CD4-positive, alpha-beta T cell treated with Interleukin-17A for 4 hours (primary cell): ENCODE results near the gene DLG2.

Source experiments
- DNase-seq: peaks from one replicate; pipeline ENCODE4 v3.0.0-alpha.2; 2020; ENCODE audit warnings: mixed read lengths

DLG2 gene

GRCh38 chr11:85541683-85542082, 85.5 kb downstream of the DLG2 start:
- no peak for DNase-seq

- DNase-seq: no peak
These were observed 86.4 kb downstream of the DLG2 start for GRCh38 chr11:85540635-85541205.

- no peak for DNase-seq
These were observed 87.0 kb downstream of the DLG2 start for GRCh38 chr11:85540181-85540580.

GRCh38 chr11:85539740-85540139, 87.4 kb downstream of the DLG2 start:
- DNase-seq: no peak

- DNase-seq: no peak
These were observed 88.0 kb downstream of the DLG2 start for GRCh38 chr11:85539029-85539689.

GRCh38 chr11:85536438-85536837, 90.7 kb downstream of the DLG2 start:
- no peak for DNase-seq

GRCh38 chr11:85534806-85535205, 92.3 kb downstream of the DLG2 start:
- no peak for DNase-seq

GRCh38 chr11:85531191-85531897, 95.8 kb downstream of the DLG2 start:
- DNase-seq: no peak

GRCh38 chr11:85530634-85531033, 96.5 kb downstream of the DLG2 start:
- no peak for DNase-seq

GRCh38 chr11:85526564-85526963, 100.6 kb downstream of the DLG2 start:
- DNase-seq: no peak

- DNase-seq: no peak
These were observed 101.5 kb downstream of the DLG2 start for GRCh38 chr11:85525686-85526085.

GRCh38 chr11:85517272-85517671, 109.9 kb downstream of the DLG2 start:
- no peak for DNase-seq

GRCh38 chr11:85495918-85496317, 131.2 kb downstream of the DLG2 start:
- no peak for DNase-seq

GRCh38 chr11:85494396-85494795, 132.7 kb downstream of the DLG2 start:
- no peak for DNase-seq

- no peak for DNase-seq
These were observed 141.2 kb downstream of the DLG2 start for GRCh38 chr11:85485902-85486301.

- no peak for DNase-seq
These were observed 143.3 kb downstream of the DLG2 start for GRCh38 chr11:85483861-85484260.

GRCh38 chr11:85481862-85482261, 145.3 kb downstream of the DLG2 start:
- DNase-seq: no peak

GRCh38 chr11:85475660-85476517, 151.3 kb downstream of the DLG2 start:
- no peak for DNase-seq

GRCh38 chr11:85472953-85473352, 154.2 kb downstream of the DLG2 start:
- DNase-seq: no peak

GRCh38 chr11:85464283-85464682, 162.9 kb downstream of the DLG2 start:
- DNase-seq: no peak

GRCh38 chr11:85459304-85459703, 167.8 kb downstream of the DLG2 start:
- no peak for DNase-seq

- DNase-seq: no peak
These were observed 182.7 kb downstream of the DLG2 start for GRCh38 chr11:85444479-85444878.

- no peak for DNase-seq
These were observed 186.9 kb downstream of the DLG2 start for GRCh38 chr11:85440273-85440672.
